ENCODE data around the gene RNASE12.
A peak's percentile ranks its signal among the peaks of the same experiment; 100 is the strongest.
"Not testable (repeated sequence)": the region's sequence is repeated elsewhere in the genome, so short reads cannot be mapped to it uniquely, and the experiment has no call there.

Gene RNASE12

DNA sequence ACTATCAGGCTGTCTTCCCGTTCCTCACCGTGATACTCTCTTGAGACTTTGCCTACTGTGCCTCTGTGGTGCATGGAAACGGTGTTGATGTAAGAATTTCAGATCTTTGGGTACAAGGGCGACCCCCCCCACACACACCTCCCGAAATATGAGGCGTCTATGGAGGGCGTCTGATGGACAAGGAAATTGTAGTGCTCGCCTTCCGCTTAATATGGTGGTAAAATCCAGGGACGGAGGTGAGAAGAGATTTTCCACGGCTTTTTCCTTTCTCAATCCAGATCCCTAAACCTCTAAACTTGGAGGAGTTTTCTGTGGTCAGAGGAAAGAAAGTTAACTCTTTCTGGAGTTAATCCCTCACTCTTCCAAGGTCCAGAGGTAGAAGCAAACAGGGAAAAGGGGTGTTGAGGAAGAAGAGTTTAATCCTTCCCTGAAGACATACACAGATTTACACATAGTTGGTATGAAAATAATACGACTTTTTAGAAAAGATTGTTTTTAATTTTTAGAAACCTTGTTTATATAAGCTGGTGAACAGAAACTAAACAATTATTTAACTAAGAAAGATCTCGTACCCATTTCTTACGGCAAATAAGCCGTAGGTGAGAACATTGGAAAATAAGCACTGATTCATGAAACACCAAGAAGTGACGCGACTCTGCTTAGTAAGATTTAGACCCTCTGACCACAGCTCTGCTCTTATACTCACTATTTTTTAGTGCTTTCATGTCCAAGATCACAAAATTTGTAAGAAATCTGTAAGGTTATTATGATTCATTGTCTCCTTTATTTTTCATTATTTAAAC lies 23.1 kb upstream of the RNASE12 start:
- DNase-seq (ENCODE audit: low read depth), result no peak

DNA sequence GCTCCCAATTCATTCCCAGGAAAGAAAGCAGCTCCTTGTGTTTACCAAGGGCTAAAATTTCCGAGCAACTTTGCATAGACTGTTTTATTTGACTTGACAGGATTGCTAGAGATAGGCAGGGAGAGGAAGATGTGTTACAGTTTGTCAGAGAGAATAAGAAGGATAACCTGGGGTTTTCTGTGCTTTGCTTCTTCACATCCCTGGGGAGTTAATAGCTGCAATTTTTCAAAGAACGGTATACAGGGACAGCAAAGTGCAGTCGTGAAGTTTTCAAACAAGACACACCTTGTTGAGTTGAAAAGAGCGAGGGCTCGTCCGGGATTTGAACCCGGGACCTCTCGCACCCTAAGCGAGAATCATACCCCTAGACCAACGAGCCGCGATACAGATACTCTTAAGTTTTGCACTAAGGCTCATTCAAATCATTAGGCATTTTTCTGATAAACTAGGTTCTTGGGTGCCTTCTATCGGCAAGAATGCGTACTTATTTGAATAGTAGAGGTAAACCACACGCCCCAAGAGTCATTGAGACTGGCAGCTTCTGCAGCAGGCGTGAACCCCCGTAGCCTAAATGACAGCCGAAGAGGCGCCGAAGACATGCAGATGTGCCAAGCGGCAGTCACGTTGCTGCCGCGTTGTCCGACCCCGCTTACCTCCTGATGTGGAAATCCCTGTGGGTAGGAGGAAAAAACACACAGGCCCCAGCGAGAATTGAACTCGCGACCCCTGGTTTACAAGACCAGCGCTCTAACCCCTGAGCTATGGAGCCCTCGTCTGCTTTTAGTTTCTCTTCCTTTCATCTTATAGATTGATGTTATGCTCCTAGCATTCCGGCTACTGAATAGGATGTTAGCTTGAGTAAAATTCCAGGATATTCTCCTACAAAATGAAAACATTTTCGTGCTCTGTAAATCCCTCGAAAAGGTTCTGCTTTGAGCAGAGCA lies 22.2 kb upstream of the RNASE12 start:
- DNase-seq (ENCODE audit: low read depth), result peak; percentile 77

DNA sequence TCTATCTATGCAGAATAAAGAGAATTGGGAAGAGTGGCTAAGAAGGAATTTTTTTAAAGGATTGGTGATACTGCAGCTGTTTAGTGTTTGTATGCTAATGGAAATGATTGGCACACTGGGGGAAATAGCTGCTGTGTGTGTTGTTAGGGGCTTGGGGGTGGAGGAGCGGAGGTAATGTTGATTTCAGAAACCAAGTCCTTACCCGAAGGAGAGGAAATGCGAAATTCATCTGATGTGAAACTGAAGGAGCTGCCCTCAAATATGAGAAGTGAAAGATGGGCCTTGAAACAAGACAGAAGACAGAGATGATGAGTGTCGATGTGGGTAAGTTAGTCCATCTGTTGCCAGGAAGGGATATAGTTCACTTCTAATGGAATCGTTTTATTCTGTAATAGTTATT lies 21.2 kb upstream of the RNASE12 start:
- no peak for DNase-seq (ENCODE audit: low read depth)

DNA sequence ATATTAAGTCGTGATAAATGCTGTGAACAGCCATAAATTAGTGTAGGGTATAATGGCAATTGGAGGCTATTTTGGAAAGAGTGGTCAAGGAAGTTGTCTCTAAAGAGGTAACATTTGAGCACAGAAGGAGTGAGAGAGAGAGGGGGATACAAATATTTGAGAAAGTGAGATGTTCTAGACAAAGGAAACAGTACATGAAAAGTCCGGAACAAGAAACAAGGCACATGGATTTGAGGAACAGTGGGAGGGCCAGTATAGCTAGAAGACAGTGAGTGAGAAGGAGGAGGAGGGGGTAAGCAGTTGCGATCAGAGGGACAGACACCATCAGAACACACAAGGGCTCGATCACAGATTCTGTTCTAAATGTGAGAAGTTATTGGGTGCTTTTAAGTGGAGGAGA lies 20.1 kb upstream of the RNASE12 start:
- DNase-seq (ENCODE audit: low read depth), result no peak

DNA sequence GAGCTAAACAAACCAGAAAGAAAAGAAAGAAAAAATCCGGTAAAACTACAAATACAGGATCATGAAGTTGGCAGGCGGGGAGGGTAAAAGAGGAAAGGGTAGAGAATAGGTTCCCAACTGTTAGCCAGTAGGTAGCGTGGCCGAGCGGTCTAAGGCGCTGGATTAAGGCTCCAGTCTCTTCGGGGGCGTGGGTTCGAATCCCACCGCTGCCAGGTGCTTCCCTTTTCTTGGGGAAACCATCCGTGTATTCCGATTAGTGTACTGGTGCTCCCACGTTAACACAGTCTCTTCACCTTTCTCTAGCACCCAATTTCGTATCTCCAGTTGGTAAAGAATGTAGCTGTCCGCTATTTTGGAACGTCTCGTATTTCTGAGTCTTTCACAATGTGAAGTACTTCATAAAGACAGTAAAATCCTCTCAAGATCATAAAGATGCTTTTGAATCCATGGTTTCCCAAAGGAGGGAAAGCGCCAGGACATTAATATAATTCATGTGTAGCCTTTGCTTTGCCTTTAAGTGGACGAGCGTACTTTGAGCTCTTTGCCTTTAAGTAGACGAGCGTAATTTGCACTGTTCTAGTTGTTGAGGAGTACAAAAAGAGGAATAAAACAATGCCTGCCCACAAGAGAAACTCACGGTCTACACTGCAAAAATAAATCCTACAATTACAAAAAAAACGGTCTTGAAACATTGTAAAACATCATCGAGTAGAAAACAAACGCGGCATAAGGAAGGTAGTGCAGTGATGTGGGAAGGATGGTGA lies 19.0 kb upstream of the RNASE12 start:
- peak; percentile 59 for DNase-seq (ENCODE audit: low read depth)

DNA sequence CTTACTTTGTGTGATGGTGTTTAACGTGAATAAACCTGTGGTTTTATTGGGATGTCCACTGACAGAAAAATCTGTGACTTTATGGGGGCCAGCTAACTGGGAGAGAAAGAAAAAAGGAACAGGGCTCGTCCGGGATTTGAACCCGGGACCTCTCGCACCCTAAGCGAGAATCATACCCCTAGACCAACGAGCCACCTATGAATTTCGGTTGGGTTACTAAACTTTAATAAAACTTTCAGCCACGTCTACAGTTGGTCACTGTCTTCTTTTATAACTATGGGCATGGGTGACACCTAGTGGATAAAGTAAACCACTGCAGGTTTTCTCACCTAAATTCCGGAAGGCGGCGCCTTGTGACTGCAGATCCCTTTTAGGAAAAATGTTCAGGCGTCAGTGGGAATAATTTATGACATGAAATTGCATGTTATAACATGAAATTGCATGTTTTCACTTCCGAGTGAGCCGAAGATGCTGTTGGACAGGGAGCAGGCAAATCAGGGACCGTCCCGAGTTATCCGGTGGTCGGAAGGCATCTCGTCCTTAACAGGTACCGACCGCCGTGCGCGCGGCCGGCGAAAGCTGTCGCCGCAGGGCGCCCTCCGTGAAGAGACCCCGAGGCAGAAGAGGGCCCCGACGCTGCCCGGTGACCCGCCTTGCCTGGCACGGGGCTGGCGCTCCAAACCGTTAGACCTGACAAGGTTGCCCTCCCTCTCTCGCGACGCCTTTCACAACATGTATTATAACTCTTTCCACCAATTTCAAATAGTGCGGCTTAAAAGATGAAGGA lies 18.2 kb upstream of the RNASE12 start:
- no peak for DNase-seq (ENCODE audit: low read depth)

DNA sequence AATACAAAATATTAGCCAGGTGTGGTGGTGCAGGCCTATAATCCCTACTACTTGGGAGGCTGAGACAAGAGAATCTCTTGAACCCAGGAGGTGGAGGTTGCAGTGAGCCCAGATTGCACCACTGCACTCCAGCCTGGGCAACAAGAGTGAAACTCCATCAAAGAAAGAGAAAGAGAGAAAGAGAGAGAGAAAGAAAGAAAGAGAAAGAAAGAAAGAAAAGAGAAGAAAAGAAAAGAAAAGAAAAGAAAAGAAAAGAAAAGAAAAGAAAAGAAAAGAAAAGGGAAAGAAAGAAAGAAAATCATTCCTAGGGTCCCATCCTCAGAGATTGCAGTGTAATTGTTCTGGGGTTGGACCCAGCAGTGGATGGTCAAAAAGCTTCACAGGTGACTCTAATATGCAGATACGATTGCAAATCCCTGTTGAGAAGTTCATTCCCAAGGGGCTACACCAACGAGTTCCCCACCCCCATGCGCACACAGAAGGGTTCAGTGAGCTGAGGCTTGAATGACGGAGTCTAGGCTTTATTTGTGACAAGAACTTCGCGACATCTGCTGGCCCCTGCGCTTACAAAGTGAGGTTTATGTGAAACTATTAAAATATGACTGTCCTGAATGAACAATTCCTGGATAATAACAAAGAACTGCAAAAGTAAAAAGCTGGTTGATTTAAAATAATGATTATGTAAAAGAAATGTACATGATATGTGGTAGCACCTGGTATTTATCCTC lies 17.4 kb upstream of the RNASE12 start:
- no peak for DNase-seq (ENCODE audit: low read depth)

DNA sequence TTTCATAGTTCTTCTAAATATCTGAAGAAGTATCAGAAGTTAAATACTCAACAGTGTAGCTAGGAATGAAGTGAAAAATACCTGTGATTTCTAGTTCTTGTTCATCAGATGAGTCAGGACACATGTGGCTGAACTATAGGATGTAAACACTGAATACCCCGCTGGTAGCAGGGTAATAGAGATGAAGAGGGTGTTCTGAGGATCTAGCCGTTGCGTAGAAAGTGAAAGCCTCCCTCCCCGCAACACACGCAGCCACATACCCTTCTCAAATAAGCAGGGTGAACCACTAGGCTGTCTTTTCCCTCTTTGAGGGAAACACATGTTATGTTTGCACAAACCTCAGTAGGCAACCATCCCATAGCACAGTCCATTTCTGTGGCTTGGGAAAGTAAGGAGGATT lies 16.4 kb upstream of the RNASE12 start:
- DNase-seq (ENCODE audit: low read depth), result no peak

DNA sequence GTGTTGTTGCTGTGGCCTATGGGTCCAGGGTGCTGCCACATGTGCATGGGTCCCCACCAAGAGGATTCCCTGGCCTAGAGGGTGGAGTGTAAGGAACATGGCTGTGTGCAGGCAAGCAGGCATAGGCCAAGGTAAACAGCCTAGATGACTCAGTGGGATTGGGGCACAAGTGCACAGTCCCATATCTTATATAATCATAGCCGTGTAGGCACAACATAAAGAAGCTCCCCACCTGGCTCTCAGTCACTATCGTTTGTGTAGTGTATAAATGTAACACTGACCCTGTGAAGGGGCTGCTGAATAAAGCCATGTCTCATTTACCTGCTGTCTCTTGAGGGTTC lies 15.7 kb upstream of the RNASE12 start:
- DNase-seq (ENCODE audit: low read depth), result no peak

DNA sequence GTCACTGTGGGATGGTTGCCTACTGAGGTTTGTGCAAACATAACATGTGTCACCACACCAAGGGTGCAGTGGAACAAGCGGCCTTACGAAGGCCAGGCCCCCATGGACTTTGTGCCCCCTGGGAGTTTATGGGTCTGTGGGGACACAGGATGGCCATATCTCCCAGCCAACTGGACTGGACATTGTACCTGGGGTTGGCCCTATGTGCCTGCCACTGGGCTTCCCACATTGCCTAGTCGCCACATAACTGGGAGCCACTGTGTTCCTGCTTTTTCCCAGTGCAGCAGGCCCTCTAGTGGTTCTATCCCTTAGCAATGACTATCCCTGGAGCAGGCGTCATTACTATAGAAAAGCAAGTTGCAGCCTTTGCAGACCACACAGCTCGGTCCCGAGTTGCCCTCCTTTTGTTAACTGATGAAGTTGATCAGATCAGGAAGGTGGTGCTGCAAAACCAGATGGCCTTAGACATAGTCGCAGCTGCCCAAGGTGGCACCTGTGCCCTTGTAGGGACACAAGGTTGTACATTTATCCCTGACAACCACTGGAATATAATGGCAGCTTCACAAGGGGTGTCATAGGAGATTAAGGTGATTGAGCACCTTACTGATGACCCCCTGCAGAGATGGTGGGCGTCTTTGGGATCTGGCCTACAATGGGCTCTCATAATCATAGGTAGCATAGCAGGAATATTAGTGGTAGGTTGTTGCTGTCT lies 15.2 kb upstream of the RNASE12 start:
- no peak for DNase-seq (ENCODE audit: low read depth)

DNA sequence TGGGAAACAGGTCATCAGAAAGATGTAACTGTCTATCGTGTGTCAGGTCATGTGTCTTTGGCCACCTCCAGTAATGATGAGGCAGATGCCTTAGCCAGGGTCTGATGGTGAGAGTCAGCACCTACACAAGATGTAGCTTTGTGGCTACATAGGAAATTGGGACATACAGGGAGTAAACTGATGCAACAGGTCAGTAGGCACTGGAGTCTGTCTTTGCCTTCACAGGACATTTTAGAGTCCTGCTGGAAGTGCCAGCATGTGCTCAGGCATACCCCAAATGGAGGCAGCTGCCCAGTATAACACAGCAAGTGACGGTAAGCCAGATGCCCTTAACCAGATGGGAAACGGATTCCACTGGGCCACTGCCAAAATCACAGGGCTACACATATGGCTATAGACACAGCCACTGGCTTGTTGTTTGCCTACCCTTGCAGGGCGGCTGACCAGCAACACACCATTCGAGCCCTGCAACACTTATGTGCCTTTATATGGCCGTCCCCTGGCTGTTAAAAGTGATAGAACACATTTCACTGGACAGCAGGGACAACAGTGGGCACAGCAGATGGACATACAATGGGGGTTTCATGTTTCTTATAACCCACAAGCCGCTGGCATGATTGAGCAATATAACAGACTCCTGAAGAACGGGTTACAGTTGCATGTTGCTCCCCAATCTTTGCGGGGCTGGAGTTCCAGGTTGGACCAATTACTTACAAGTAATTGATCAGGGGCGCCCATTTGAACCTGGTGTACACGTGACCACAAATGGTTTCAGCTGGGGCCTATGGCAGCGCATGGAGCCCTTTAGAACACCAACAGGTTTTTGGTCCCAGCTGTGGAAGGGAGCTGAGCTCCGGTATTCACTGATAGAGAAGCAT lies 12.9 kb upstream of the RNASE12 start:
- no peak for DNase-seq (ENCODE audit: low read depth)

DNA sequence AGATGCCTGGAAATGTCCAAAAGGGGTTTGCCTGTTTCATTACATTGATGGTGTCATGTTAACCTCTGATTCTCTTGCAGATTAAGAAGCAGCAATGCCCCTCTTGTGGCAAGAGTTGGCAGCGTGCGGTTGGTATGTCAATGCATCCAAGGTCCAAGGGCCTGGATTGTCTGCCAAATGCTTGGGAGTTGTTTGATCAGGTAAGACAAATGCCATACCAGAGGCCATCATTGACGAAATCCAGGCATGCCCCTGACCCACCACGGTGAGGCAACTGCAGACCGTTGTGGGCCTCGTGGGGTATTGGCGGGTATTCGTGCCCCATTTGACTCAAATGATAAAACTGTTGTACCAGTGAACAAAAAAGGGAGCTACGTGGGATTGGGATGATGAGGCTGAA lies 11.4 kb upstream of the RNASE12 start:
- no peak for DNase-seq (ENCODE audit: low read depth)

DNA sequence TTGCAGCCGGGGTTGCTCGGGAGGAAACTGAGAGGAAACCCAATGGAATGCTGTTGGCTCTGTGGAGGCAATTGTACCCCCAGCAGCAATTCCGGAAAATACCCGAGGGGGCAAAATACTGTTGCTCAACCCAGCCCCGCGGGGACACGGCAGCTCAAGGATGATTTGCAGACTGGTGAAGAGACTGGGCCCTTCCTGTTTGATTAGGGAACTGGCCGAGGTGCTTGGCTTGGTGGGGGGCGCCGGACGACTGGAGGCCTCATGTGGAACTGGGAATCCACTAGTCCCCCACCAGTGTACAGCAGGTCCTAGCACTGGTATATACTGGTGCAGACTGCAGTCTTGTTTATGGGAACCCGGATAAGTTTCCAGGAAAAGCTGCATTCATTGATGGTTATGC lies 10.3 kb upstream of the RNASE12 start:
- no peak for DNase-seq (ENCODE audit: low read depth)

DNA sequence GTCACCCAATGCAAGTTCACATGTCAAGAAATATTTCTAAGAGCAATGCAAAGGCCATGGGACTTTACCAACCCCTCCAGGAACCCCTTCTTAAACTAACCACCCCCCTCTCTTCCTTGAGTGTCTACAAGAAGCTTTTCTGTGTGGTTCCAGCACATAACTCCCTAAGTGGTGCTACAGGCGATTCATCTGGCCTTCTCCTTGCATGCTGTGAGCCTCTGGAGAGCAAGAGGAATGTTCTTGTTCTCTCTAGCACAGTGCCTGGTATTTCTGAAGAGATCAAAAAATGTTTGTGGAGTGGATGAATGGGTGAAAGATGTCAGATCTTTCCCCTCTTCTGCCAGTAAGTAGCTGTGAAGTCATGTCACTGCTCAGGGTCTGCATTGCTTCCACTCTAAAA lies 5.9 kb upstream of the RNASE12 start:
- no peak for DNase-seq (ENCODE audit: low read depth)

DNA sequence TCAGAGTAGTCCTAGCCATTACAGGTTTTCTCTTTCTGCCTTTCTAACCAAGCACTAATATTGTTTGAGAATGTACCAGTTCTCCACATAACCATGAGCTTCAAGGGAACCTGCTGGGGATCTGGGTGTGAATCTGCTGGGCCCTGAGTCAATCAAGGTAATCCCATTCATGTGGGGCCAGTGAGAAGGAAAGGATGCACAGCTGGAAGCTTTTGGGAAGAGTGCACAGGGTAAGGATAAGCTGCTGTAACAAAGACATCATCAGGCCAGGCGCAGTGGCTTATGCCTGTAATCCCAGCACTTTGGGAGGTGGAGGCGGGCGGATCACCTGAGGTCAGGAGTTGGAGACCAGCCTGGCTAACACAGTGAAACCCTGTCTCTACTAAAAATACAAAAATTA lies 4.5 kb upstream of the RNASE12 start:
- DNase-seq (ENCODE audit: low read depth), result not testable (repeated sequence)

DNA sequence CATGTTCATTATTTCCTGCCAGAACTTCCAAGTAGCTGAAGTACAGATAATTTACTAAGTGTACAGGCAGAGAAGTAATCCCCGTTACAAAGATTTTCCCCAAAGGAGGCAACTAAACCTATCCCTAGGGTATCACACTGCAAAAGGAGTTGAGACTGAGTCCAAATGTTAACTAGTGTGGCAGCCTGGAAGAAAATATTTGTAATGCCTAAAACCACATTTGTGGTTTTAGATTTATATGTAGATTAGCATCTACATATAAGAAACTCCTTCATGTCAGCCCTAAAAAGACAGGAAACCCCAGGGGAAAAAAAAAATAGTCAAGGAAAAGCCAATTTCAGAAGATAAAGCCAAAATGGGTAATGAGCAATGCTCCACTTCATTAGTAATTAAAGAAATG lies 1.4 kb upstream of the RNASE12 start:
- DNase-seq (ENCODE audit: low read depth), result no peak

DNA sequence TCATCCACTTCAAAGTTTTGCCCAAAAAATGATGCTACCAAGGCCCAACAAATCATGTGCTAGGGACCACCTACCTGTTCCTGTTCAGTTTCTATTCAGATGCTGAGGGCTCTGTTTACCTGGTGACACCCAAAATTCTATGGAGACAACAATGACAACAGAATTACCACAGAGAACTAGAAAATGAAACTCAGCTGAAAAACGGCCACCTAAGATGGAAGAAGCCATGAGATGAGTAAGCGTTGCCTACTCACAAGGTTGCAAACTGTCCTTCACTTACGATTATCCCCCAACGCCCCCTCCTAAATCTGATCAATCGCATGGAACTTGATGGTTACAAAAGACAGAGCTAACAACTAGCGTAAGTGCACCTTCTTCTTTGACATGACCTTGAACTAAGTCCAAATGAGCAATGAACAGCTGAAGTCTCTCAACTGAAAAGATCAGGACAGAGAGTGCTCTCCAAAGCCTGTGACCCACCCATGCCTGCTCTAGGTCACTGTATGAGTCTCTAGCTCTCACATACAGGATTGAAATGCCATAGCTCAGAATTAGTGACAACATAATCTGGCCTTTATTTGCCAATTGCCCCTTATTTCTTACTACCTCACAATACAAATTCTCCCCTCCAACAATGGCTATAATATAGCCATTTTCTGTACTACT lies 3.6 kb downstream of the RNASE12 start, which contains the start of gene RNASE11:
RNASE11 (minus strand) TSS at position 513 of the 666 bp plus-strand sequence.
- DNase-seq (ENCODE audit: low read depth), result no peak

DNA sequence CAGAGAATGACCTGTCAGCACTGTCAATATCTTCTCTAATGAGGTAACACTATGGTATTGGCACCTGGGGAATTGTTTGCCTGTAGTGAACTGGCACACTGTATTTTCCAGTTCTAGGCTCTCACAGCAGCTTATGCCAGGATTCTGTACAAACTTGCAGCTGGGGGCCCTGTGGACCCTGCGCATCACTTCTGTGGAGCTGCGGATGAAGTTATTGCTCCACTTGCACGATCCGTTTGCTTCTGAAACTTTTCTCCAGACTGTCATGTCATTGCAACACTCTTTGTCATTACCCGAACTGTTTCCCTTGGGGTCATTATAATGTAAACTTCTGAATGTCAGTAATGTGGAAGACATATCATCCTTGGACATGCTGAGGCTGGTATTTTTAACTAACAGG lies 7.3 kb downstream of the RNASE12 start:
- DNase-seq (ENCODE audit: low read depth), result no peak

DNA sequence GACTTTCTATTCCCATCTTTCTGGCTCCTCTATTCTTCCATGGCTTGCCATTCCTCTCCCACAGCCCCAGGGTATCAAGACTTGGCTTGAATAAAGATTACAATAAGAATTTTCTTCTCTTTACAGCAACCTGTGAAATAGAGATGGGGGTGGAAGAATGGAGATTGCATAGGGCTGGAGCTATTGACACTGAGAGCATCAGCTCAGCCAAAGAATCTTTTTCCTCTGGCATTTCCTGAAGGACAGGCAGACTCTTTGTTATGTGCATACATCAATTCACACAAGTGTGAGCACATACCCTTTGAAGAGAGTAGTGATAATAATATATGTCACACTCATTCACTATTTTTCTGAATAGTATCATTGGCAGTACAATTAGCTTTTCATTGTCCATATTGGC lies 8.0 kb downstream of the RNASE12 start:
- DNase-seq (ENCODE audit: low read depth), result no peak
